ENCODE results near the gene TRIM17.

The TRIM17 gene

GRCh38 chr1:228416217-228416933 lies at the start of gene TRIM17:
TSS of gene TRIM17 (minus strand) at chr1:228416861. CDS start at chr1:228415072, 1,789 bp downstream.
- peak in 1 of 3 experiments; percentile 19 for DNase-seq (ENCODE audit: low read depth in 3 of 3)

GRCh38 chr1:228465571-228466146 lies 49.0 kb upstream of the TRIM17 start:
- DNase-seq (ENCODE audit: low read depth in 3 of 3) = no peak

GRCh38 chr1:228465141-228465540 lies 48.5 kb upstream of the TRIM17 start:
- DNase-seq (ENCODE audit: low read depth in 3 of 3) = no peak

GRCh38 chr1:228464487-228464983 lies 47.9 kb upstream of the TRIM17 start:
- DNase-seq (ENCODE audit: low read depth in 3 of 3) = peak; percentile 61 to 73 (median 66)

GRCh38 chr1:228463559-228464455 lies 47.1 kb upstream of the TRIM17 start:
- no peak for DNase-seq (ENCODE audit: low read depth in 3 of 3)

GRCh38 chr1:228463009-228463558 lies 46.4 kb upstream of the TRIM17 start:
- DNase-seq (ENCODE audit: low read depth in 3 of 3) = no peak

- DNase-seq (ENCODE audit: low read depth in 3 of 3) = no peak
Measured at GRCh38 chr1:228462560-228462959, 45.9 kb upstream of the TRIM17 start.

- DNase-seq (ENCODE audit: low read depth in 3 of 3) = no peak
Measured at GRCh38 chr1:228460821-228461220, 44.2 kb upstream of the TRIM17 start.

- DNase-seq (ENCODE audit: low read depth in 3 of 3) = peak in 2 of 3 experiments; percentile 23 to 34
Measured at GRCh38 chr1:228459091-228459993, 42.7 kb upstream of the TRIM17 start.

- DNase-seq (ENCODE audit: low read depth in 3 of 3) = peak; percentile 62 to 73 (median 69)
Measured at GRCh38 chr1:228457396-228458176, 40.9 kb upstream of the TRIM17 start.

- DNase-seq (ENCODE audit: low read depth in 3 of 3) = peak in 1 of 3 experiments; percentile 2
Measured at GRCh38 chr1:228457017-228457395, 40.3 kb upstream of the TRIM17 start.

GRCh38 chr1:228456252-228457016 lies 39.8 kb upstream of the TRIM17 start:
- no peak for DNase-seq (ENCODE audit: low read depth in 3 of 3)

GRCh38 chr1:228455715-228456114 lies 39.1 kb upstream of the TRIM17 start:
- no peak for DNase-seq (ENCODE audit: low read depth in 3 of 3)

GRCh38 chr1:228454238-228454637 lies 37.6 kb upstream of the TRIM17 start:
- no peak for DNase-seq (ENCODE audit: low read depth in 3 of 3)

- DNase-seq (ENCODE audit: low read depth in 3 of 3) = no peak
Measured at GRCh38 chr1:228453614-228454013, 37.0 kb upstream of the TRIM17 start.

- no peak for DNase-seq (ENCODE audit: low read depth in 3 of 3)
Measured at GRCh38 chr1:228453022-228453560, 36.4 kb upstream of the TRIM17 start.

GRCh38 chr1:228452194-228453021 lies 35.7 kb upstream of the TRIM17 start:
- DNase-seq (ENCODE audit: low read depth in 3 of 3) = no peak

GRCh38 chr1:228450200-228450599 lies 33.5 kb upstream of the TRIM17 start:
- DNase-seq (ENCODE audit: low read depth in 3 of 3) = no peak

Measured in stimulated activated CD4-positive, alpha-beta T cell treated with anti-CD3 and anti-CD28 coated beads, TNF-alpha, amount 100 ng/mL, for 4 hours (primary cell).